ENCODE measurements around the gene FKBP5.
"Not testable (repeated sequence)": the region's sequence is repeated elsewhere in the genome, so short reads cannot be mapped to it uniquely, and the experiment has no call there.

The FKBP5 gene

GRCh38 chr6:35690006-35690405, 1.3 kb upstream of the FKBP5 start:
- DNase-seq (ENCODE audit: low spot score): not testable (repeated sequence)

GRCh38 chr6:35687658-35688604, 784 bp downstream of the FKBP5 start:
- DNase-seq (ENCODE audit: low spot score): no peak

- DNase-seq (ENCODE audit: low spot score): no peak
Observed at GRCh38 chr6:35686873-35687555, 1.7 kb downstream of the FKBP5 start.

GRCh38 chr6:35686436-35686835, 2.3 kb downstream of the FKBP5 start:
- DNase-seq (ENCODE audit: low spot score): no peak

- DNase-seq (ENCODE audit: low spot score): no peak
Observed at GRCh38 chr6:35683267-35683666, 5.4 kb downstream of the FKBP5 start.

GRCh38 chr6:35681298-35681697, 7.4 kb downstream of the FKBP5 start:
- no peak for DNase-seq (ENCODE audit: low spot score)

- no peak for DNase-seq (ENCODE audit: low spot score)
Observed at GRCh38 chr6:35679399-35679798, 9.3 kb downstream of the FKBP5 start.

- no peak for DNase-seq (ENCODE audit: low spot score)
Observed at GRCh38 chr6:35678814-35679213, 9.9 kb downstream of the FKBP5 start.

GRCh38 chr6:35678021-35678654, 10.6 kb downstream of the FKBP5 start:
- no peak for DNase-seq (ENCODE audit: low spot score)

GRCh38 chr6:35677456-35677855, 11.3 kb downstream of the FKBP5 start:
- DNase-seq (ENCODE audit: low spot score): no peak

GRCh38 chr6:35675871-35676459, 12.8 kb downstream of the FKBP5 start:
- DNase-seq (ENCODE audit: low spot score): no peak

GRCh38 chr6:35674594-35674993, 14.1 kb downstream of the FKBP5 start:
- DNase-seq (ENCODE audit: low spot score): no peak

- DNase-seq (ENCODE audit: low spot score): no peak
Observed at GRCh38 chr6:35673755-35674154, 15.0 kb downstream of the FKBP5 start.

- DNase-seq (ENCODE audit: low spot score): not testable (repeated sequence)
Observed at GRCh38 chr6:35673284-35673666, 15.4 kb downstream of the FKBP5 start.

GRCh38 chr6:35670453-35670852, 18.3 kb downstream of the FKBP5 start:
- not testable (repeated sequence) for DNase-seq (ENCODE audit: low spot score)

- peak; percentile 83 for DNase-seq (ENCODE audit: low spot score)
Observed at GRCh38 chr6:35669451-35670045, 19.2 kb downstream of the FKBP5 start.

GRCh38 chr6:35668744-35669450, 19.8 kb downstream of the FKBP5 start:
- peak; percentile 90 for DNase-seq (ENCODE audit: low spot score)

- DNase-seq (ENCODE audit: low spot score): no peak
Observed at GRCh38 chr6:35668096-35668495, 20.6 kb downstream of the FKBP5 start.

- no peak for DNase-seq (ENCODE audit: low spot score)
Observed at GRCh38 chr6:35665573-35665972, 23.1 kb downstream of the FKBP5 start.

GRCh38 chr6:35664945-35665344, 23.8 kb downstream of the FKBP5 start:
- DNase-seq (ENCODE audit: low spot score): no peak

Measured in kidney capillary endothelial cell (primary cell).